A549 (cell line): Measurements from ENCODE around the gene OLAH.

Experiments
- CHD2 ChIP-seq: fragments of 150-350 bp; IDR thresholded peaks from 2 replicates; pipeline ENCODE4 v1.6.1; 2014; ENCODE audit warnings: low read length; ENCODE audit not compliant: partially characterized antibody
- CTCF ChIP-seq: fragments of >200 bp; sonication (Bioruptor Twin); formaldehyde crosslinking; IDR thresholded peaks from 3 replicates; pipeline ENCODE4 v1.5.1; 2016
- HOXA7 ChIP-seq: fragments of 250-450 bp; sonication (Bioruptor Pico); IDR thresholded peaks from 2 replicates; pipeline ENCODE4 v1.5.0; 2020; ENCODE audit warnings: mild to moderate bottlenecking, moderate library complexity
- JUN ChIP-seq, 2 experiments: fragments of >200 bp; sonication (Bioruptor Twin); formaldehyde crosslinking; IDR thresholded peaks; 2 replicates in 1 of 2; 3 replicates in 1 of 2; pipeline ENCODE4 v1.6.1; 2016 to 2017
- JUNB ChIP-seq: fragments of >200 bp; sonication (Bioruptor Twin); formaldehyde crosslinking; IDR thresholded peaks from 2 replicates; pipeline ENCODE4 v1.6.1; 2016
- RFX5 ChIP-seq: fragments of 450-650 bp; IDR thresholded peaks from 2 replicates; pipeline ENCODE4 v1.7.1; 2014; ENCODE audit warnings: antibody characterized with exemption, mild to moderate bottlenecking, moderate library complexity
- TF ChIP-seq, protein P1 (sequence below): fragments of 150-350 bp; IDR thresholded peaks from 2 replicates; pipeline ENCODE4 v1.6.1; 2014; ENCODE audit warnings: low read depth, mild to moderate bottlenecking, low read length

DNA sequence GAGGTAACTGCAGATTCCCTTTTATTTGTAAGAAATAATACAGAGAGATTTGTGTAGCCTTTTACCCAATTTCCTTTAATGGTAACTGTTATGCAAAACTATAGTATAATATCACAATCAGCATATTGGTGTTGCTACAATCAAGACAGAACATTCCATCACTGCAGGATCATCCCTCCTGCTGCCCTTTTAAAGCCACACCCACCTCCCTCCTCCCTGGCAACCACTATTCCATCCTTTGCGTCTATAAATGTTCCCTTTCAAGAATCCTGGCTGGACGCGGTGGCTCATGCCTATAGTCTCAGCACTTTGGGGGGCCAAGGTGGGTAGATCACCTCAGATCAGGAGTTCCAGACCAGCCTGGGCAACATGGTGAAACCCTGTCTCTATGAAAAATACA, 31.7 kb downstream of the OLAH start:
- TF ChIP-seq CTCF (no peak), HOXA7 (no peak), JUNB (no peak), RFX5 (no peak), JUN (IDR thresholded peaks at IDR 0.05) (no peak), CHD2 (no peak)
- TF ChIP-seq, protein P1, sequence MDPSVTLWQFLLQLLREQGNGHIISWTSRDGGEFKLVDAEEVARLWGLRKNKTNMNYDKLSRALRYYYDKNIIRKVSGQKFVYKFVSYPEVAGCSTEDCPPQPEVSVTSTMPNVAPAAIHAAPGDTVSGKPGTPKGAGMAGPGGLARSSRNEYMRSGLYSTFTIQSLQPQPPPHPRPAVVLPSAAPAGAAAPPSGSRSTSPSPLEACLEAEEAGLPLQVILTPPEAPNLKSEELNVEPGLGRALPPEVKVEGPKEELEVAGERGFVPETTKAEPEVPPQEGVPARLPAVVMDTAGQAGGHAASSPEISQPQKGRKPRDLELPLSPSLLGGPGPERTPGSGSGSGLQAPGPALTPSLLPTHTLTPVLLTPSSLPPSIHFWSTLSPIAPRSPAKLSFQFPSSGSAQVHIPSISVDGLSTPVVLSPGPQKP, result no peak
